ENCODE results near the gene ST3GAL2. TPM values are rescaled to one million over a fixed set of nuclear protein-coding genes. Genes with fewer than 3 reads are reported as not detected.
A peak's percentile ranks its signal among the peaks of the same experiment; 100 is the strongest.
"Not testable (repeated sequence)": the region's sequence is repeated elsewhere in the genome, so short reads cannot be mapped to it uniquely, and the experiment has no call there.

Gene ST3GAL2
- polyA plus RNA-seq, 2 of the 4 experiments (the other 2 are of a cell fraction) = 11.1 to 16.3 TPM

GRCh38 chr16:70337814-70338213, 101.1 kb downstream of the ST3GAL2 start:
- no peak for FAIRE-seq
- H3K4me2 ChIP-seq = no peak overlapping the region
- CTCF ChIA-PET = interaction anchor here (0.6 kb wide), 1 partner anchor 202 kb away, joined by 3 read pairs; no protein-coding TSS in a partner anchor
- ATAC-seq = no peak
- no peaks in the 10 kb centered on the region for H3K4me1 ChIP-seq
- no peak overlapping the region for H3K27ac ChIP-seq
- no peaks in the 10 kb centered on the region for H3K9me3 ChIP-seq
- POLR2A ChIA-PET = no interaction called here
- WGBS (ENCODE audit: missing lambda C conversion rate) = 94% methylated on average over 5 of the region's 5 CpGs
- no peak overlapping the region for H3K4me3 ChIP-seq
- DNase-seq (ENCODE audit: low read depth in 1 of 2, low spot score in 1 of 2) = no peak
- no peak for TF ChIP-seq REST (IDR thresholded peaks at IDR 0.05)
- no peak for TF ChIP-seq POLR2AphosphoS2 (conservative IDR thresholded peaks at IDR 0.05; ENCODE audit: low read length)

- WGBS (ENCODE audit: missing lambda C conversion rate) = 91% methylated on average over 5 of the region's 12 CpGs
- DNase-seq (ENCODE audit: low read depth in 1 of 2, low spot score in 1 of 2) (peak in 1 of 2 experiments; percentile 29), ATAC-seq (peak in 1 of 2 experiments; percentile 19; a peak in 2 of 6 replicates)
- H3K4me1 ChIP-seq, H3K4me2 ChIP-seq, FAIRE-seq, H3K4me3 ChIP-seq, H3K9me3 ChIP-seq, POLR2A ChIA-PET: not testable (repeated sequence)
- TF ChIP-seq MAFK (IDR thresholded peaks at IDR 0.05; ENCODE audit: partially characterized antibody) (peak; percentile 96), NFE2L2 (conservative IDR thresholded peaks at IDR 0.05; ENCODE audit: low read length) (peak; percentile 96)
- peak overlapping the region; percentile 58 to 82; a peak in 5 of 6 replicates for H3K27ac ChIP-seq
- CTCF ChIA-PET = interaction anchor here (1.0 to 2.2 kb wide), 3 partner anchors 9 to 320 kb away, joined by 4 to 10 read pairs (median 5); no protein-coding TSS in a partner anchor
These were observed 106.2 kb downstream of the ST3GAL2 start for GRCh38 chr16:70332728-70333127.

- FAIRE-seq (no peak), ATAC-seq (peak; percentile 91), DNase-seq (ENCODE audit: low read depth in 1 of 2, low spot score in 1 of 2) (no peak)
- ChIA-PET POLR2A (no interaction called here), CTCF (interaction anchor here (0.8 to 2.2 kb wide), 5 partner anchors 10 to 321 kb away, joined by 3 to 10 read pairs (median 4); partner anchors contain the start of gene DDX19A)
- Histone ChIP-seq H3K27ac (peak overlapping the region in 1 of 2 experiments; percentile 55; a peak in 3 of 6 replicates), H3K9me3 (no peaks in the 10 kb centered on the region), H3K4me3 (no peak overlapping the region), H3K4me1 (peaks cover 4% of the 10 kb centered on the region; the same call in 1 of the 3 replicates), H3K4me2 (no peak overlapping the region)
- TF ChIP-seq FOXS1 (CRISPR knock-in tag; IDR thresholded peaks at IDR 0.05) (no peak), HMGXB4 (CRISPR knock-in tag; IDR thresholded peaks at IDR 0.05; ENCODE audit: borderline replicate concordance) (no peak), CEBPB (IDR thresholded peaks at IDR 0.05) (no peak), ZSCAN20 (CRISPR knock-in tag; IDR thresholded peaks at IDR 0.05) (no peak), EP300 (IDR thresholded peaks at IDR 0.05) (no peak), CTCF (IDR thresholded peaks at IDR 0.05) (peak; percentile 50), REST (IDR thresholded peaks at IDR 0.05) (no peak), MAX (IDR thresholded peaks at IDR 0.05) (no peak), RAD21 (conservative IDR thresholded peaks at IDR 0.05 in 1 of 2, IDR thresholded peaks at IDR 0.05 in 1 of 2) (peak; percentile 29 to 34; a peak in 2 of 5 replicates)
- 66% methylated on average over 9 of the region's 9 CpGs for WGBS (ENCODE audit: missing lambda C conversion rate)
These were observed 107.1 kb downstream of the ST3GAL2 start for GRCh38 chr16:70331588-70332358.
